Activated T-helper 17 cell treated with anti-CD3 and anti-CD28 coated beads, Interleukin-2, amount 50 U/mL, for 72 hours (primary cell): ENCODE data around the gene LRIG1. TPM values are rescaled to one million over a fixed set of nuclear protein-coding genes. Genes with fewer than 3 reads are reported as not detected.

ENCODE experiments used
- ATAC-seq: fragments of 150-1000 bp; cut with Tn5 transposase; replicated peaks from 2 replicates; pipeline ENCODE4 v1.10.0; 2021; ENCODE audit warnings: mild to moderate bottlenecking, moderate library complexity
- H3K27ac Mint-ChIP-seq: one replicate; pipeline ENCODE4 v1.8.0; 2022; ENCODE audit warnings: mixed read lengths
- H3K27me3 Mint-ChIP-seq: one replicate; pipeline ENCODE4 v1.8.0; 2022; ENCODE audit warnings: mixed read lengths
- H3K36me3 Mint-ChIP-seq: one replicate; pipeline ENCODE4 v1.8.0; 2022; ENCODE audit warnings: low read depth, mild to moderate bottlenecking, mixed read lengths
- H3K4me1 Mint-ChIP-seq: one replicate; pipeline ENCODE4 v1.8.0; 2022; ENCODE audit warnings: mixed read lengths
- H3K4me3 Mint-ChIP-seq: one replicate; pipeline ENCODE4 v1.8.0; 2022; ENCODE audit warnings: mild to moderate bottlenecking, mixed read lengths
- H3K9me3 Mint-ChIP-seq: one replicate; pipeline ENCODE4 v1.8.0; 2022; ENCODE audit warnings: mixed read lengths
- total RNA-seq, 2 donors: library from RNA; stranded (reverse); gene quantifications; one replicate each; pipeline ENCODE4 v1.2.3, GENCODE V29; 2022

The LRIG1 gene
- total RNA-seq, 2 donors from 2014 or later = 43.3 to 54.1 TPM

- Mint-ChIP-seq H3K9me3 (no peaks in the 10 kb centered on the region), H3K4me3 (no peak overlapping the region), H3K27ac (peak overlapping the region; percentile 11), H3K27me3 (no peaks in the 10 kb centered on the region), H3K36me3 (peaks cover 62% of the 10 kb centered on the region), H3K4me1 (peaks cover 35% of the 10 kb centered on the region)
- ATAC-seq = peak; percentile 61
These were observed 37.7 kb downstream of the LRIG1 start for GRCh38 chr3:66463054-66463631.

GRCh38 chr3:66457252-66457651 is 43.6 kb downstream of the LRIG1 start:
- no peak for ATAC-seq
- Mint-ChIP-seq H3K27ac (peak overlapping the region; percentile 70), H3K4me1 (peaks cover 18% of the 10 kb centered on the region), H3K4me3 (no peak overlapping the region), H3K27me3 (no peaks in the 10 kb centered on the region), H3K9me3 (no peaks in the 10 kb centered on the region), H3K36me3 (peaks cover 98% of the 10 kb centered on the region)

GRCh38 chr3:66456711-66457173 is 44.1 kb downstream of the LRIG1 start:
- Mint-ChIP-seq H3K9me3 (no peaks in the 10 kb centered on the region), H3K27me3 (no peaks in the 10 kb centered on the region), H3K4me1 (peaks cover 16% of the 10 kb centered on the region), H3K36me3 (peaks cover 98% of the 10 kb centered on the region), H3K4me3 (no peak overlapping the region), H3K27ac (peak overlapping the region; percentile 70)
- peak; percentile 24 for ATAC-seq

DNA sequence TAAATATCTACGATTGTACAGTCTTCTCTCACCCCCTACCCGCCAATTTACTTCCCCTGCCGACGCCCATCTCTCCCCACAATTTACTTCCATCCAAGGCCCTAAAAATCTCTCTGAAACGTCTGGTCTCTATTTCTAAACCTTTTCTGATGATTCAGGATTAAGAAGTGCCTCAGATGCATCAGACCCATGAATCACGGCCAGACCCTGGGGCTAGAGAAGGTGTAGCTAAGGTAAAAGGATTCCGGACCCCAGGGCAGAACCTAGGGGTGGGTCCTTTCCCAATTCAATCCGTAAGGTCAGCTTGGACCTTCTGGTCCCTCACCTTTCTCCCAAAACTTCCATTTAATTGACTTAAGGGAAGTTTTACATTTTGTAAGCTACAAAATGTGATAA is 46.4 kb downstream of the LRIG1 start:
- ATAC-seq = no peak
- Mint-ChIP-seq H3K9me3 (no peaks in the 10 kb centered on the region), H3K4me1 (peaks cover 31% of the 10 kb centered on the region), H3K36me3 (peaks cover 99% of the 10 kb centered on the region), H3K27me3 (no peaks in the 10 kb centered on the region), H3K27ac (peak overlapping the region; percentile 65), H3K4me3 (no peak overlapping the region)

DNA sequence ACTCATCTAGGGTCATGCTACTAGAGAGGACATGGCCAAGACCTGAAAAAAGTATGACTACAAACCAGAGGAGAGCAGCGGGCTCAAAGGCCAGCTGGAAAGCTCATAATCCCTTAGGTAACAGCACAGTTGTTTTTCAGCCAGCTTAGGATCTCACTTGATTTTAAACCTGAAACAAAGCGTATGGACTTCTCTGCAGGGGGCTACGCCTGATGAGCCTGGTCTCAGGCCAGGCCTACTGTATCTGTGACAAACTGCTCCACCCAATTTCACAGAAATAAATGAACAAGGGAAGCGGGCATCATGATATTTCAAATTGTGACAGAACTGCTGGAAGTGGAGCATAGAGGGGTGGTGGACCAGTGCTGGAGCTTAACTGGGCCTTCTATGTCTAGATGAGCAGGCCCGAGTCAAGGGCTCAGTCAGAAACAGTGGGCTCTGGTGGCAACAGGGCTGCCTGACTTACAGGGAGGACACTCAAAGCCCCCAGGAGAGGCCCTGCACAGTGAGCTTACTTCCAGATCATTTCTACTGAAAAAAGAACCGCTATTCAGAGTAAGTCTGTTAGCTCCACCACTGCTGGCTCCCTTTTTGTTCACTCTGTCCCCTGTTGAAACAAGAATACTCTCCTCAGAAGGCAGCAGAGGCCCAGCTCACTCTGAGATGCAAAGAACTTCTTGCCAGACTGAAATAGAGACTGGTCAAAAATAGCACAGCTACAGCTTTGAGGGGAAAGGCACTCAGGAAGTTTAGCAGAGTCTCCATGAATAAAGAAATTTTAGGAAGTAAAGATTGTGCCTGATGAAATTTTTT is 47.0 kb downstream of the LRIG1 start:
- H3K27me3 Mint-ChIP-seq = no peaks in the 10 kb centered on the region
- H3K27ac Mint-ChIP-seq = peak overlapping the region; percentile 80
- no peaks in the 10 kb centered on the region for H3K9me3 Mint-ChIP-seq
- peaks cover 31% of the 10 kb centered on the region for H3K4me1 Mint-ChIP-seq
- ATAC-seq = no peak
- H3K36me3 Mint-ChIP-seq = peaks cover 99% of the 10 kb centered on the region
- no peak overlapping the region for H3K4me3 Mint-ChIP-seq

DNA sequence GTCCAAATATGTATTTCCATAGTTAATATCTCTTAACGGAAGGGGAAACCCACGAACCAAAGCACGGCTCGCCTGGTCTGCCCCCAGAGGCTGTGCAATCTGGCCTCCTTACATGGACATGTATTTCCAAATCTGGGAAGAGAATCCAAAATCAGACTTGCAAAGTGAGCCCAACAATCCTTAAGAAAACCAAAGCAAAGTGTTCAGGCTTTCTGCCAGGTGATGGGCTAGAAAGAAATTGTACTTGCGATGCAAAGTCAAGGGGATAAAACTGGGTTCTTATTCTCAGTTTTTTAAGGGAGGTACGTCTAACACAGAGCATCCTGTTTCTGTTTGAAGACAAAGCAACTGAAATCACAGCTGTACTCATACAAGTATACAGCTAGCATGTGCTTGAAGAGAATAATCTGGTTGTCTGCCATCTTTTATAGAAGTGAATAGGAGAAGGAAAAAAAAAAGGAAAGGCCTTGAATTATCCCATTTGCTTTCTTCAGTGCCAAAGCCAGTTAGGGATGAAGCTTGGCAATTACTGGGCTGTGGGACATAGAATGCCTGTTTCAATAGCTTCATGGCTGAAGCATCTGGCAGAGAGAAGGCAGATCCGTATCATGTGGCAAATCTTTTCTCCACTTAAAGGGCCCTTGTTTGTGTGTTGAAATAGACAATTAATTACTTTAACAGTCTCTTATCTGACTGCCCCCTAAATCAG is 48.4 kb downstream of the LRIG1 start:
- peaks cover 29% of the 10 kb centered on the region for H3K4me1 Mint-ChIP-seq
- no peaks in the 10 kb centered on the region for H3K27me3 Mint-ChIP-seq
- H3K4me3 Mint-ChIP-seq = no peak overlapping the region
- H3K9me3 Mint-ChIP-seq = no peaks in the 10 kb centered on the region
- no peak for ATAC-seq
- peaks cover 99% of the 10 kb centered on the region for H3K36me3 Mint-ChIP-seq
- H3K27ac Mint-ChIP-seq = peak overlapping the region; percentile 80

- Mint-ChIP-seq H3K36me3 (peaks cover 99% of the 10 kb centered on the region), H3K27me3 (no peaks in the 10 kb centered on the region), H3K9me3 (no peaks in the 10 kb centered on the region), H3K27ac (peak overlapping the region; percentile 80), H3K4me3 (no peak overlapping the region), H3K4me1 (peaks cover 23% of the 10 kb centered on the region)
- no peak for ATAC-seq
These were observed 49.1 kb downstream of the LRIG1 start for GRCh38 chr3:66451766-66452165.

DNA sequence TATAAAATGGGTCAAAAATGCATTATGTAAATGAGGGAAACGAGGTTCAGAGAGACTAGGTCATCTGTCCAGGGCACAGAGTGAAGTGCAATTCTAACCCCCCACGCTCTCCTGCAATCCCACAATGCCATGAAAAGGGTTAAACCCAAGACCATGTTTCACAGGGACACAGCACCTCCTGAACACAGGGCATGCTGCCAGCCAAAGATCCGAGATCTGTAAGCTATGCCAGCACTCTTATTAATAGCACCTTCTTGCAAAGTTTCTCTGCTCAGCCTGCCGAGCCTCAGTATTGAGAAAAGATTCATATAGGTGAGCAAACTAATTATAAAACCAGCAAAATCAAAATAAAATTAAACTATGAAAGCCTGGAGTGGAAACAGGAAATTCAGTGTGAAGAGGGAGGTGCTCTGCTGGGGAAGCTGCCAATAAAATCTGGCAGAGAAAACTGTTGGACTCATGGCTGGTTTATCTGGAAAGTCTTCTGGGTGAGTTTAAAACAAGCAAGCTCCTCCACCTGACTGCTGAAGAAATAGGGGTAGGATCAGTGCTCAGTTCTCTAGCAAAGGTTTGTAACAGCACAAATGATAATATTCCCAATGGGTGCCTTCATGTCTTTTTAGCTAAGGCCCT is 50.3 kb downstream of the LRIG1 start:
- Mint-ChIP-seq H3K36me3 (peaks cover 100% of the 10 kb centered on the region), H3K9me3 (no peaks in the 10 kb centered on the region), H3K27ac (peak overlapping the region; percentile 70), H3K27me3 (no peaks in the 10 kb centered on the region), H3K4me3 (no peak overlapping the region), H3K4me1 (peaks cover 29% of the 10 kb centered on the region)
- no peak for ATAC-seq

DNA sequence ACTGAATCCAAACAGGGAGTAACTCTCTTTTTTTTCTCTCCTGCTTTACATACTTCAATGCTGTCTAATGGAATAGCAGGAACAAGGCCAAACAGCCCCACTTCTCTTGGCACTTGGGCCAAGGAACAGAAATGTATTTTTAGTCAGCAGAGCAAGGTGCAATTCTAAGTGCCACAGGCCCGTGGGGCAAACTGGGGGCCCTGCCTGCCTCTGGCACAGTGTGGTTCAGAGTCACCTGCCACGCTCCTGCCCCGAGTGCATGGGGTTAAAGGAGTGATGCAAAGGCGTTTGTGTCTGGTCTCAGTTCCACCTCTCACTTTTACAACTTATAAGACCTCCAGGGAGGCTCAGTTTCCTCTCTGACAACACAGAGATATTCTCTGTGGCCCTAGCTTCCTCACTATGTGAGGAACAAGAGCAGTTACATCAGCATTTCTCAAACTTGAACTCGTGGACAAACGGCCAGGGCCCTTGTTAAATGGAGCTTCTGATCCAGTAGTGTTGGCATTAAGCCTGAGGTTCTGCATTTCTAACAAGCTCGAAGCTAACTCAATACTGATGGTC is 51.3 kb downstream of the LRIG1 start:
- Mint-ChIP-seq H3K4me3 (no peak overlapping the region), H3K4me1 (peaks cover 32% of the 10 kb centered on the region), H3K9me3 (no peaks in the 10 kb centered on the region), H3K27me3 (no peaks in the 10 kb centered on the region), H3K36me3 (peaks cover 94% of the 10 kb centered on the region), H3K27ac (peak overlapping the region; percentile 70)
- ATAC-seq = no peak

DNA sequence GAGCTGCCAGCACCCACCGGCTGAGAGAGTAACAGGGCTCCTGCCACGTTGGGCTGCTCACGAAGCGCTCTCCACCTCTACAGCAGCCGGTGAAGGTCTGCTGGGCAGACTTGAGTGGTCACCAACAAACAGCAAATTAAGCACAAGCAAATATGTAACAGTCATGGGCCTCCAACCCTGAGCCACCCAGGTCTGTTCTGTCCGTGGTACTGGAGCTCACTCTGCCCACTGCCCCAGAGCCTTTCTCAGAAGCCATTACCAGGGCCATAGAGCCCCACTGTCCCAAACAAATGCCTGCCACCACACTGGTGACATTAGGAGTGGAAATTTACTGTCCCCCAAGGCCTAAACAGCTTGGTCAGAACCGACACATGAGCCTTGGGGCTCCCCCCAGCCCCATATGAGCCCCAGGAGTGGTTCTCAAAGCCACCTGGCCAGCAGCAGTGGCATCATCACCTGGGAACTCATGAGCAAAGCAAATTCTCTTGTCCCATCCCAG is 56.6 kb downstream of the LRIG1 start:
- H3K36me3 Mint-ChIP-seq = peaks cover 86% of the 10 kb centered on the region
- no peak overlapping the region for H3K27ac Mint-ChIP-seq
- H3K4me1 Mint-ChIP-seq = peaks cover 22% of the 10 kb centered on the region
- no peak for ATAC-seq
- no peak overlapping the region for H3K4me3 Mint-ChIP-seq
- no peaks in the 10 kb centered on the region for H3K27me3 Mint-ChIP-seq
- no peaks in the 10 kb centered on the region for H3K9me3 Mint-ChIP-seq

DNA sequence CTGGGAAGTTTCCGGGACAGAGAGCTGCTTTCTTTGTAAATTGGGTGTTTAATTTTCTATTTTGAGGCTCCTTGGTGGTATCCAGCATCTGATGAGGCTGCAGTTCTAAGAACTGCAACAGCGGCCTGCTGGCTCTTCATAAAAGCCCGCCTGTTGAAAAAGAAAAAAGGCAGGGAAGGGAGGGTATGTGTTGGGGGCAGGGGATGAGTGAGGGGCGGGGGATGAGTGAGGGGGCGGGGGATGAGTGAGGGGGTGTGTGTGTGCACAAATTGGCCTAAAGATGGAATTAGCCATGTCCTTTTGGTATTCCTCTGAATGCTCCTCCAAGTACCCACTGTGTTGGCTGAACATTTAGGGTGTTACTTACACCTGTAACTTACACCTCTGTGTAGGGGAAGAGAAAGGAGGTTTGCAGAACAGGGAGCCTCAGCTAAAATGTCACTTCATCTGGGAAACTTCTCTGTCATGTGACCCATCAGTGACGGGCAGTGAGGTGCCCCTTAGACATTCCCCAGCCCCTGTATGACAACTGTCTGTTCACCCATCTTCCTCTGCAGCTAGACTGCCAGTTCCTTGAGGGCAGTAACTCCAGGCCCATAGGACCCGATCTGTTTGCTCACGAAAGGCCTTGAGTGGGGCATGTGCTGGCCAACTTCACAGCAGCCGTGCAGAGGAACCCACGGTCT is 57.6 kb downstream of the LRIG1 start:
- peak overlapping the region; percentile 28 for H3K27ac Mint-ChIP-seq
- H3K4me3 Mint-ChIP-seq = no peak overlapping the region
- peaks cover 83% of the 10 kb centered on the region for H3K36me3 Mint-ChIP-seq
- no peaks in the 10 kb centered on the region for H3K27me3 Mint-ChIP-seq
- no peaks in the 10 kb centered on the region for H3K9me3 Mint-ChIP-seq
- peaks cover 27% of the 10 kb centered on the region for H3K4me1 Mint-ChIP-seq
- ATAC-seq = no peak

GRCh38 chr3:66442254-66443117 is 58.3 kb downstream of the LRIG1 start:
- H3K9me3 Mint-ChIP-seq = no peaks in the 10 kb centered on the region
- peak overlapping the region; percentile 17 for H3K27ac Mint-ChIP-seq
- H3K4me1 Mint-ChIP-seq = peaks cover 30% of the 10 kb centered on the region
- no peaks in the 10 kb centered on the region for H3K27me3 Mint-ChIP-seq
- no peak overlapping the region for H3K4me3 Mint-ChIP-seq
- peaks cover 78% of the 10 kb centered on the region for H3K36me3 Mint-ChIP-seq
- no peak for ATAC-seq

DNA sequence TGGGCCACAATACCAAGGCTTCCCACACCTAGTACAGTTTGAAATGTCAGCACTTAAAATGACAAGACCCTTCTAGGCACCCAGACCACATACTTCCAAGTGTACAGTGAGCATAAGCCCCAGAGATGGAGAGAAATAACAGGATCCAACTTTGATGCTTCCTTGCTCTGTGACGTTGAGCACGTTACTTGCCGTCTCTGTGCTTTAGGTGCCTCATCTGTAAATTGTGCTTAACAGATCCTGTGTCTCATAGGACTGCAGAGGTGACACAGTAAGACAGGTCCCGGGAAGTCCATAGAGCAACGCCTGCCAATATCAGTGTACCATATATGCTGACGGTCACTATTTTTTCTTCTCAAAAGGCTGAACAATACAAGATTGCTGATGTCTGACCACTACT is 59.1 kb downstream of the LRIG1 start:
- no peak for ATAC-seq
- no peak overlapping the region for H3K4me3 Mint-ChIP-seq
- peaks cover 78% of the 10 kb centered on the region for H3K36me3 Mint-ChIP-seq
- peak overlapping the region; percentile 17 for H3K27ac Mint-ChIP-seq
- H3K4me1 Mint-ChIP-seq = peaks cover 38% of the 10 kb centered on the region
- H3K9me3 Mint-ChIP-seq = no peaks in the 10 kb centered on the region
- no peaks in the 10 kb centered on the region for H3K27me3 Mint-ChIP-seq
